Thyroid gland (tissue), 4 donors: ENCODE results near the gene GALNT9.

Source experiments
- POLR2A ChIP-seq, 2 donors: fragments of 450-650 bp; IDR thresholded peaks; one replicate each; pipeline ENCODE4 v1.6.1; 2017; ENCODE audit warnings: antibody characterized with exemption in 2 of 2, mild to moderate bottlenecking in 2 of 2, moderate library complexity in 1 of 2
- TF ChIP-seq, protein P1 (sequence below), 6 experiments: fragments of 200-600 bp in 3 of 6; fragments of 450-650 bp in 3 of 6; sonication (generic) in 3 of 6; IDR thresholded peaks; one replicate each; pipeline ENCODE4 v1.5.1; 2016 to 2019; ENCODE audit warnings: antibody characterized with exemption in 6 of 6, mild to moderate bottlenecking in 2 of 6, inconsistent platforms in 1 of 6, moderate library complexity in 1 of 6

- TF ChIP-seq, protein P1, sequence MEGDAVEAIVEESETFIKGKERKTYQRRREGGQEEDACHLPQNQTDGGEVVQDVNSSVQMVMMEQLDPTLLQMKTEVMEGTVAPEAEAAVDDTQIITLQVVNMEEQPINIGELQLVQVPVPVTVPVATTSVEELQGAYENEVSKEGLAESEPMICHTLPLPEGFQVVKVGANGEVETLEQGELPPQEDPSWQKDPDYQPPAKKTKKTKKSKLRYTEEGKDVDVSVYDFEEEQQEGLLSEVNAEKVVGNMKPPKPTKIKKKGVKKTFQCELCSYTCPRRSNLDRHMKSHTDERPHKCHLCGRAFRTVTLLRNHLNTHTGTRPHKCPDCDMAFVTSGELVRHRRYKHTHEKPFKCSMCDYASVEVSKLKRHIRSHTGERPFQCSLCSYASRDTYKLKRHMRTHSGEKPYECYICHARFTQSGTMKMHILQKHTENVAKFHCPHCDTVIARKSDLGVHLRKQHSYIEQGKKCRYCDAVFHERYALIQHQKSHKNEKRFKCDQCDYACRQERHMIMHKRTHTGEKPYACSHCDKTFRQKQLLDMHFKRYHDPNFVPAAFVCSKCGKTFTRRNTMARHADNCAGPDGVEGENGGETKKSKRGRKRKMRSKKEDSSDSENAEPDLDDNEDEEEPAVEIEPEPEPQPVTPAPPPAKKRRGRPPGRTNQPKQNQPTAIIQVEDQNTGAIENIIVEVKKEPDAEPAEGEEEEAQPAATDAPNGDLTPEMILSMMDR (IDR thresholded peaks at IDR 0.05): no peak
- TF ChIP-seq POLR2A (IDR thresholded peaks at IDR 0.05): no peak
These were observed 165.5 kb downstream of the GALNT9 start for GRCh38 chr12:132163911-132164288.
